ENCODE data around the gene WFS1. TPM values are rescaled to one million over a fixed set of nuclear protein-coding genes. Genes with fewer than 3 reads are reported as not detected.

WFS1 gene
- total and polyA plus RNA-seq, 2 of the 8 experiments (the other 6 are each of a cell fraction or from before 2014, with no cell fraction given): 29.1 to 43.1 TPM

GRCh38 chr4:6246170-6246634, 23.4 kb upstream of the WFS1 start:
- Histone ChIP-seq H3K23ac (ENCODE audit: insufficient read length) (no peak overlapping the region), H3K9me3 (ENCODE audit: insufficient read depth in 2 of 2, low read depth in 1 of 2, low read length in 1 of 2) (no peaks in the 10 kb centered on the region), H3K4me1 (replicated peaks in 1 of 4; ENCODE audit: control insufficient read depth in 3 of 4, insufficient read depth in 4 of 4, low read length in 3 of 4) (peaks cover 0 to 10% (median 7%) of the 10 kb centered on the region in 4 experiments; a peak in 4 of 7 replicates), H3K79me2 (ENCODE audit: control insufficient read depth in 1 of 2, insufficient read depth in 2 of 2, low read length in 2 of 2) (no peaks in the 10 kb centered on the region), H3K79me1 (ENCODE audit: low read depth, low read length) (no peaks in the 10 kb centered on the region), H2BK120ac (replicated peaks; ENCODE audit: low read depth, low read length) (no peak overlapping the region), H3K36me3 (ENCODE audit: control insufficient read depth in 2 of 4, insufficient read depth in 4 of 4, low read length in 3 of 4) (no peaks in the 10 kb centered on the region), H3K14ac (ENCODE audit: insufficient read length) (no peak overlapping the region), H2AFZ (ENCODE audit: low read length) (peak overlapping the region; percentile 75; the same call in 1 of the 2 replicates), H2BK15ac (ENCODE audit: low read length) (no peak overlapping the region), H4K5ac (ENCODE audit: insufficient read length, low read depth, low read length) (no peak overlapping the region), H3K27ac (ENCODE audit: low read depth, low read length) (no peak overlapping the region), H4K91ac (replicated peaks; ENCODE audit: insufficient read length, low read length) (no peak overlapping the region), H2BK5ac (ENCODE audit: low read depth, low read length) (no peak overlapping the region), H4K20me1 (replicated peaks in 1 of 2; ENCODE audit: control insufficient read depth in 1 of 2, insufficient read depth in 2 of 2, low read length in 2 of 2) (no peaks in the 10 kb centered on the region), H2AK5ac (ENCODE audit: low read depth, low read length) (no peak overlapping the region), H3K4me2 (ENCODE audit: insufficient read depth in 1 of 2, low read depth in 2 of 2, low read length in 2 of 2) (peak overlapping the region; percentile 50 to 89), H3K27me3 (replicated peaks in 1 of 4; ENCODE audit: control insufficient read depth in 3 of 4, extremely low read depth in 1 of 4, insufficient read depth in 3 of 4, low read length in 3 of 4) (peaks cover 1 to 15% (median 10%) of the 10 kb centered on the region in 4 experiments; a peak in 6 of 7 replicates), H3K4ac (replicated peaks; ENCODE audit: insufficient read length, low read depth, low read length) (no peak overlapping the region), H3K4me3 (ENCODE audit: extremely low read depth in 1 of 4, insufficient read depth in 2 of 4, low read depth in 3 of 4, low read length in 4 of 4) (peak overlapping the region; percentile 48 to 68 (median 58)), H3K56ac (replicated peaks; ENCODE audit: insufficient read length, low read depth, low read length) (no peak overlapping the region), H2BK20ac (ENCODE audit: low read length) (no peak overlapping the region), H4K8ac (ENCODE audit: extremely low read depth, insufficient read depth, low read length) (no peak overlapping the region; the same call in 1 of the 2 replicates), H3K23me2 (ENCODE audit: low read depth, low read length) (peaks cover 13% of the 10 kb centered on the region; the same call in 1 of the 2 replicates), H2BK12ac (ENCODE audit: low read depth, low read length) (peak overlapping the region; percentile 27; the same call in 1 of the 2 replicates), H3K18ac (ENCODE audit: extremely low read depth, low read length) (peak overlapping the region; percentile 93; the same call in 1 of the 2 replicates), H3K9ac (replicated peaks in 1 of 4; ENCODE audit: extremely low read depth in 1 of 4, low read depth in 3 of 4, low read length in 3 of 4) (no peak overlapping the region)
- DNase-seq (ENCODE audit: low read depth in 1 of 2, low spot score in 2 of 2) (no peak), FAIRE-seq (no peak)
- CTCF ChIA-PET (ENCODE audit: partially characterized antibody): interaction anchor here (0.8 to 37.7 kb wide), 9 partner anchors 11 to 245 kb away, joined by 3 to 908 read pairs (median 5); partner anchors contain the start of gene WFS1
- WGBS, 2 experiments (ENCODE audit: extremely low coverage in 1 of 2, insufficient coverage in 1 of 2, insufficient read length in 1 of 2, insufficient replicate concordance in 2 of 2, low coverage in 1 of 2, low lambda C conversion rate in 2 of 2, missing lambda C conversion rate in 1 of 2): 42% methylated on average over 9 of the region's 9 CpGs; no CpG with 5 or more reads in 1 of the 2 experiments
- POLR2A ChIA-PET (ENCODE audit: partially characterized antibody): interaction anchor here (1.0 to 2.0 kb wide), 7 partner anchors 11 to 44 kb away, joined by 3 to 9 read pairs (median 4); partner anchors contain the start of gene WFS1
- no peak for TF ChIP-seq JUND (IDR thresholded peaks at IDR 0.05; ENCODE audit: low read length)
- TF ChIP-seq SAP30 (IDR thresholded peaks at IDR 0.05; ENCODE audit: insufficient read depth, insufficient replicate concordance, low read length): no peak
- no peak for TF ChIP-seq SIRT6 (IDR thresholded peaks at IDR 0.05; ENCODE audit: low read length)
- no peak for TF ChIP-seq BRCA1 (IDR thresholded peaks at IDR 0.05; ENCODE audit: low read depth, low read length)
- TF ChIP-seq CREB1 (IDR thresholded peaks at IDR 0.05): no peak
- TF ChIP-seq HDAC6 (IDR thresholded peaks at IDR 0.05; ENCODE audit: low read depth, low read length): no peak
- no peak for TF ChIP-seq CBX8 (IDR thresholded peaks at IDR 0.05; ENCODE audit: borderline replicate concordance, low read depth, low read length)
- TF ChIP-seq EP300 (IDR thresholded peaks at IDR 0.05; ENCODE audit: borderline replicate concordance in 1 of 2, low read depth in 2 of 2, low read length in 2 of 2): no peak
- TF ChIP-seq ZNF274 (IDR thresholded peaks at IDR 0.05; ENCODE audit: borderline replicate concordance, extremely low read depth, low read length): no peak
- TF ChIP-seq CTBP2 (IDR thresholded peaks at IDR 0.05; ENCODE audit: borderline replicate concordance, insufficient read depth, insufficient read length, low read length): no peak
- TF ChIP-seq ASH2L (IDR thresholded peaks at IDR 0.05; ENCODE audit: low read length): no peak
- TF ChIP-seq POU5F1 (IDR thresholded peaks at IDR 0.05; ENCODE audit: low read depth, low read length): no peak
- no peak for TF ChIP-seq POLR2AphosphoS5 (IDR thresholded peaks at IDR 0.05; ENCODE audit: low read depth, low read length)
- no peak for TF ChIP-seq BACH1 (IDR thresholded peaks at IDR 0.05; ENCODE audit: low read length)
